GM20431 (cell line): ENCODE data around the gene PLK3.
"Not testable (repeated sequence)": the region's sequence is repeated elsewhere in the genome, so short reads cannot be mapped to it uniquely, and the experiment has no call there.

Source experiments
- in situ Hi-C: fragments of 300-500 bp; cut with MseI, MboI; formaldehyde crosslinking; loops from one replicate; pipeline ENCODE4 v1.15.0; 2020; ENCODE audit warnings: low sequenced_read_pairs; ENCODE audit not compliant: unreplicated experiment

PLK3 gene

GRCh38 chr1:44799770-44800584 lies at the start of gene PLK3:
Gene PLK3 (plus strand): TSS chr1:44800377. CDS start chr1:44800464, 87 bp downstream.
- in situ Hi-C loops, result loop anchor here (25.0 kb wide), 1 partner anchor 512 kb away; no protein-coding TSS in a partner anchor

- in situ Hi-C loops, result no loop called here
Observed at GRCh38 chr1:44757420-44757819, 42.8 kb upstream of the PLK3 start.

GRCh38 chr1:44759077-44759476 lies 41.1 kb upstream of the PLK3 start:
- in situ Hi-C loops, result no loop called here

GRCh38 chr1:44760876-44761275 lies 39.3 kb upstream of the PLK3 start:
- in situ Hi-C loops, result no loop called here

GRCh38 chr1:44766421-44766820 lies 33.8 kb upstream of the PLK3 start:
- in situ Hi-C loops, result not testable (repeated sequence)

GRCh38 chr1:44775078-44775929 lies 24.9 kb upstream of the PLK3 start, which contains the start of gene RPS8:
Gene RPS8 (plus strand): TSS chr1:44775540. CDS start chr1:44775597, 57 bp downstream.
- in situ Hi-C loops, result no loop called here

- in situ Hi-C loops, result no loop called here
Observed at GRCh38 chr1:44775930-44776729, 24.0 kb upstream of the PLK3 start.

- in situ Hi-C loops, result no loop called here
Observed at GRCh38 chr1:44776730-44777068, 23.5 kb upstream of the PLK3 start.

- in situ Hi-C loops, result no loop called here
Observed at GRCh38 chr1:44777547-44777946, 22.6 kb upstream of the PLK3 start.

GRCh38 chr1:44777969-44778635 lies 22.1 kb upstream of the PLK3 start:
- in situ Hi-C loops, result no loop called here

- in situ Hi-C loops, result no loop called here
Observed at GRCh38 chr1:44778705-44779576, 21.2 kb upstream of the PLK3 start.

GRCh38 chr1:44780583-44781121 lies 19.5 kb upstream of the PLK3 start:
- in situ Hi-C loops, result no loop called here

- in situ Hi-C loops, result no loop called here
Observed at GRCh38 chr1:44783697-44784093, 16.5 kb upstream of the PLK3 start.

- in situ Hi-C loops, result no loop called here
Observed at GRCh38 chr1:44784094-44785028, 15.8 kb upstream of the PLK3 start.

GRCh38 chr1:44785029-44785380 lies 15.2 kb upstream of the PLK3 start:
- in situ Hi-C loops, result no loop called here

- in situ Hi-C loops, result no loop called here
Observed at GRCh38 chr1:44785501-44786137, 14.6 kb upstream of the PLK3 start.

- in situ Hi-C loops, result no loop called here
Observed at GRCh38 chr1:44786138-44786840, 13.9 kb upstream of the PLK3 start.
